PC-9 (cell line): ENCODE data around the gene MUC5AC.

Experiments used
- EZH2 ChIP-seq: fragments of 200-600 bp; sonication (generic); IDR thresholded peaks from 2 replicates; pipeline ENCODE4 v1.8.0; 2017; ENCODE audit warnings: antibody characterized with exemption, low read depth
- TF ChIP-seq, protein P1 (sequence below): fragments of 200-600 bp; sonication (generic); conservative IDR thresholded peaks from 2 replicates; pipeline ENCODE4 v1.6.1; 2017; ENCODE audit warnings: mixed run types, antibody characterized with exemption, mild to moderate bottlenecking, moderate library complexity

DNA sequence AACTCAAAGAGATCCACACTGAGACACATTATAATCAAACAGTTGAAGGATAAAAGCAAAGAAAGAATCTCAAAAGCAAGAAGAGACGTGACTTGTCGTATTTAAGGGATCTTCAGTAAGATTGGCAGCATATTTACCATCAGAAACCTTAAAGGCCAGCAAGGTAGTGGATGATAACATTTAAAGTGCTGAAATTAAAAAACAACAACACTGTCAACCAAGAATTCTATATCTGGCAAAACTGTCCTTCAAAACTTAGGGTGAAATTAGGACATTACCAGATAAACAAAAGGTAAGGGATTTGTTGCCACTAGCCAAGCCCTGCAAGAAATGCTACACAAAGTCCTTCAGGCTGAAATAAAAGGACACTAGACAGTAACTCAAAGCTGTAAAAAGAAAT lies 54.1 kb downstream of the MUC5AC start:
- TF ChIP-seq, protein P1, sequence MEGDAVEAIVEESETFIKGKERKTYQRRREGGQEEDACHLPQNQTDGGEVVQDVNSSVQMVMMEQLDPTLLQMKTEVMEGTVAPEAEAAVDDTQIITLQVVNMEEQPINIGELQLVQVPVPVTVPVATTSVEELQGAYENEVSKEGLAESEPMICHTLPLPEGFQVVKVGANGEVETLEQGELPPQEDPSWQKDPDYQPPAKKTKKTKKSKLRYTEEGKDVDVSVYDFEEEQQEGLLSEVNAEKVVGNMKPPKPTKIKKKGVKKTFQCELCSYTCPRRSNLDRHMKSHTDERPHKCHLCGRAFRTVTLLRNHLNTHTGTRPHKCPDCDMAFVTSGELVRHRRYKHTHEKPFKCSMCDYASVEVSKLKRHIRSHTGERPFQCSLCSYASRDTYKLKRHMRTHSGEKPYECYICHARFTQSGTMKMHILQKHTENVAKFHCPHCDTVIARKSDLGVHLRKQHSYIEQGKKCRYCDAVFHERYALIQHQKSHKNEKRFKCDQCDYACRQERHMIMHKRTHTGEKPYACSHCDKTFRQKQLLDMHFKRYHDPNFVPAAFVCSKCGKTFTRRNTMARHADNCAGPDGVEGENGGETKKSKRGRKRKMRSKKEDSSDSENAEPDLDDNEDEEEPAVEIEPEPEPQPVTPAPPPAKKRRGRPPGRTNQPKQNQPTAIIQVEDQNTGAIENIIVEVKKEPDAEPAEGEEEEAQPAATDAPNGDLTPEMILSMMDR: no peak
- TF ChIP-seq EZH2: no peak
